Measurements from ENCODE around the gene CDC14B. TPM values are rescaled to one million over a fixed set of nuclear protein-coding genes. Genes with fewer than 3 reads are reported as not detected.

CDC14B gene
- total and polyA plus RNA-seq, 3 donors from 2014 or later: 33.1 to 44.0 (median 33.7) TPM

DNA sequence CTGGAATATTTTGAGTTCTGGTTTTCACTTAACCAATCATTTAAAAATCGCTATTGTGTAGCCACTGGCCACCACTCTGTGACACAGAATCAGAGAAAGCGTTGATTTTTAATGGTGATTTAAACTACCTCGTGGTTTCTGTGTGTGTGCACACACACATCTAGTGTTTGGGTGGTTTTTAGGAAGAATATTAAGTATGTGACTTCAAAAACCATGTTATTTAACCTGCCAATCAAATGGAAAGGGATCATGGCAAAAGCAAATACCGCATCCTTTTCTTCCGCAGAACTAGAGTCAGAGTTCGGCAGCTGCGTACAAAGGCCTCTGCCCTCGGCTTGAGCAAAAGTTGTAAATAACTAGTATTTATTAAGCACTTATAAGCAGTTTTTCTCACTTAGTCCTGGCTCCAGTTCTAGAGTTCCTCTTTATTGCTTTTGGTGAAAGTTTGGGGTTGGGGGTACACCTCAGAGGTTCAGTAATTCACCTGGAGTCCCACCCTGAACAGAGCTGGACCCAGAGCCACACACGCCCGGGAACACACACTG is 129.0 kb downstream of the CDC14B start:
- intact Hi-C loops (cut with DNase I; ENCODE audit: low total_unique reads): no loop called here
- Histone ChIP-seq H3K4me3 (no peak overlapping the region), H3K9me3 (no peaks in the 10 kb centered on the region), H3K27me3 (no peaks in the 10 kb centered on the region), H3K4me1 (peaks cover 19% of the 10 kb centered on the region), H3K36me3 (ENCODE audit: low read depth, missing control alignments) (no peaks in the 10 kb centered on the region), H3K27ac (no peak overlapping the region)
- DNase-seq: no peak
- 89 to 93% methylated on average over 8 to 10 of the region's 10 CpGs for WGBS, 2 donors
- TF ChIP-seq, protein P1, sequence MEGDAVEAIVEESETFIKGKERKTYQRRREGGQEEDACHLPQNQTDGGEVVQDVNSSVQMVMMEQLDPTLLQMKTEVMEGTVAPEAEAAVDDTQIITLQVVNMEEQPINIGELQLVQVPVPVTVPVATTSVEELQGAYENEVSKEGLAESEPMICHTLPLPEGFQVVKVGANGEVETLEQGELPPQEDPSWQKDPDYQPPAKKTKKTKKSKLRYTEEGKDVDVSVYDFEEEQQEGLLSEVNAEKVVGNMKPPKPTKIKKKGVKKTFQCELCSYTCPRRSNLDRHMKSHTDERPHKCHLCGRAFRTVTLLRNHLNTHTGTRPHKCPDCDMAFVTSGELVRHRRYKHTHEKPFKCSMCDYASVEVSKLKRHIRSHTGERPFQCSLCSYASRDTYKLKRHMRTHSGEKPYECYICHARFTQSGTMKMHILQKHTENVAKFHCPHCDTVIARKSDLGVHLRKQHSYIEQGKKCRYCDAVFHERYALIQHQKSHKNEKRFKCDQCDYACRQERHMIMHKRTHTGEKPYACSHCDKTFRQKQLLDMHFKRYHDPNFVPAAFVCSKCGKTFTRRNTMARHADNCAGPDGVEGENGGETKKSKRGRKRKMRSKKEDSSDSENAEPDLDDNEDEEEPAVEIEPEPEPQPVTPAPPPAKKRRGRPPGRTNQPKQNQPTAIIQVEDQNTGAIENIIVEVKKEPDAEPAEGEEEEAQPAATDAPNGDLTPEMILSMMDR (IDR thresholded peaks at IDR 0.05): no peak
- no peak for TF ChIP-seq POLR2A (IDR thresholded peaks at IDR 0.05)

DNA sequence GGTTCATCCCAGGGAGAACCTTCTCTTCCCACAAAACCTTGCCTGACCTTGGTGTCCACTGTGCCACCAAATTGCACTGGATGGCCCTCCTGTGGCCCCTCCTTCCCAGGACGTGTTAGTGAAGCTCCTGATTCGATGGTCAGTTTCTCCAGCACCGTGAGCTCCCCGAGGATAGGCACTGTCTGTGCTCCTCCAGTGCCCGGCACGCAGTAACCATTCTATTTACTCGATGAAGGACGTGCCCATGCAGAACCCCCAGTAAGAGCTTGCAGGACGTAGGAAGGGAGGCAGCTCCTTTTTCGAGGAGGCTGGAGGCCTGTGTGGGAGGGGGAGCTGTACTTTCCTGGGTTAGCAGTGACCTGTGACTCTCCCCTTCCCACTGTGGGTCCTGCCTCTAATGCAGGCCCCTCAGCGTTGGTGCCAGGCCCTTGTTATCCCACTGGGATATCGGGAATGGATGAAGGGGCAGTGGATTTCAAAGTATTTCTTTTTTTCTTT is 130.1 kb downstream of the CDC14B start:
- TF ChIP-seq, protein P1 (IDR thresholded peaks at IDR 0.05): no peak
- TF ChIP-seq POLR2A (IDR thresholded peaks at IDR 0.05): no peak
- intact Hi-C loops (cut with DNase I; ENCODE audit: low total_unique reads): no loop called here
- H3K9me3 ChIP-seq: no peaks in the 10 kb centered on the region
- H3K27me3 ChIP-seq: no peaks in the 10 kb centered on the region
- H3K36me3 ChIP-seq (ENCODE audit: low read depth, missing control alignments): no peaks in the 10 kb centered on the region
- no peak for DNase-seq
- peaks cover 19% of the 10 kb centered on the region for H3K4me1 ChIP-seq
- no peak overlapping the region for H3K4me3 ChIP-seq
- no peak overlapping the region for H3K27ac ChIP-seq
- WGBS, 2 donors: 91% methylated on average over 9 to 12 of the region's 12 CpGs

DNA sequence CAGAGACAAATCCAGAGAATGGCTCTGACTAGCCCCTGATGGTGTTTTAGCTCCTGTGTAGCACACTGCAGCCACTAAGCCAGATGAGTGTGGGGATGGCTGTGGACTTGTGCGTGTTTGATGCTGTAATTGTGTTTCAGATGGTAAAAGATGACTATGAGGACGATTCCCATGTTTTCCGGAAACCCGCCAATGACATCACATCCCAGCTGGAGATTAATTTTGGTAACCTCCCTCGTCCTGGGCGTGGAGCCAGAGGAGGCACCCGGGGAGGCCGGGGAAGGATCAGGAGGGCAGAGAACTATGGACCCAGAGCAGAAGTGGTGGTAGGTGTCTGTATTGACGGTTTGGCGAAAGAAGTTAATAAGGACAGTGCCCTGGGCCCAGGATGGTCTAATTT is 131.7 kb downstream of the CDC14B start:
- DNase-seq: no peak
- no peaks in the 10 kb centered on the region for H3K27me3 ChIP-seq
- H3K36me3 ChIP-seq (ENCODE audit: low read depth, missing control alignments): no peaks in the 10 kb centered on the region
- TF ChIP-seq, protein P1 (IDR thresholded peaks at IDR 0.05): no peak
- TF ChIP-seq POLR2A (IDR thresholded peaks at IDR 0.05): no peak
- 65 to 82% methylated on average over 10 of the region's 10 CpGs for whole genome bisulfite sequencing, 2 donors
- no peak overlapping the region for H3K4me3 ChIP-seq
- peaks cover 19% of the 10 kb centered on the region for H3K4me1 ChIP-seq
- H3K9me3 ChIP-seq: no peaks in the 10 kb centered on the region
- no peak overlapping the region for H3K27ac ChIP-seq
- intact Hi-C loops (cut with DNase I; ENCODE audit: low total_unique reads): no loop called here

DNA sequence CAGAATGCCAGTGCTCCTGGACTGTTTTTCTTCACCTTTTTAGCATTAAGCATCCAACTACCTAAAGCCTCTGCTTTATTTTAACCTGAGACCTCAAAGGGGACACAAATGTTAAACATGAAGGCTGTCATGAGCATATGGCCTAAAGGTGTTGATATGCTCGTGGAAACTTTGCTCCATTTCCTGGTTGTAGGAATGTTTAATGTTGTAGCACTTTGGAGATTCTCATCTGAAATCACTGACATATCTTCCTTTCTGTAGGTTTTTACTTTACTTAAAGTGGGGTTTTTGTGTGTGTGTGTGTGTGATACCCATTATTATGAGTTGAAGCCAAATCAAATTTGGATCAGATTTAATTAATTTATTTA is 132.6 kb downstream of the CDC14B start:
- DNase-seq: no peak
- TF ChIP-seq POLR2A (IDR thresholded peaks at IDR 0.05): no peak
- TF ChIP-seq, protein P1 (IDR thresholded peaks at IDR 0.05): no peak
- intact Hi-C loops (cut with DNase I; ENCODE audit: low total_unique reads): no loop called here
- no peaks in the 10 kb centered on the region for H3K27me3 ChIP-seq
- H3K9me3 ChIP-seq: no peaks in the 10 kb centered on the region
- WGBS, 2 donors: 59 to 64% methylated on average over 1 of the region's 1 CpG
- no peaks in the 10 kb centered on the region for H3K36me3 ChIP-seq (ENCODE audit: low read depth, missing control alignments)
- H3K27ac ChIP-seq: peak overlapping the region in 1 of 2 donors; percentile 55
- no peak overlapping the region for H3K4me3 ChIP-seq
- peaks cover 19% of the 10 kb centered on the region for H3K4me1 ChIP-seq

DNA sequence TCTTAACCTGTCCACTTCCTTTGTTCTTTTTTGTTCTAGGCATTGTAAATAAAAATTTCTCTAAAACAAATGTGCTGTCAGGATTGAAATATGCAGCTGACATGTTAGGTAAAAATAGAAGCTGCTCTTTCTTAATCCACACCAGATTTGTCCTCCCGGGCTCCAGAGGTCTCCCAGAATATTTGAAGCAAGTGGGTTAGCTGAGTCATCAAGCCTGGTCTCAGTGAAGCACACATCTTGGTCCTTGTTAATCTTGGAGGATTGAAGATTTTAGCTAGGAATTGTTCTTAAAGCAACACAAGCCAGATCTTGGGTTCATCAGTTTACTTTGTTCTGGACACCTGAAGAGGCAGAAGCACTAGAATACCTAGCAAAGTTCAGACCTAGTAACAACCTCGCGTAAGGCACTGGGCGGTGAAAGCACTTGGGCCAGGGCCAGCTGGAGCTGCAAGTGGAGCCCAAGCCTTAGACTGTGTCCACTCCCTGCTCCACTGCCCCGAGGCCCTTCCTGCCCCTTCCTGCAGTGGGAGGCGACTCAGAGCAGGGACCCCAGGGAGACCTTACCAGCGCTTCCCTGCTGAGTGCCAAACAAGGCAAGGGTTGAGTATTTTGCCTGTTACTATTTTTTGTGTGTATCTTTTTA is 133.1 kb downstream of the CDC14B start:
- intact Hi-C loops (cut with DNase I; ENCODE audit: low total_unique reads): no loop called here
- peak; percentile 71 for DNase-seq
- no peaks in the 10 kb centered on the region for H3K27me3 ChIP-seq
- no peaks in the 10 kb centered on the region for H3K36me3 ChIP-seq (ENCODE audit: low read depth, missing control alignments)
- H3K9me3 ChIP-seq: no peaks in the 10 kb centered on the region
- WGBS, 2 donors: 28 to 59% methylated on average over 7 of the region's 7 CpGs
- peak overlapping the region; percentile 40 to 55 for H3K27ac ChIP-seq
- peaks cover 19% of the 10 kb centered on the region for H3K4me1 ChIP-seq
- TF ChIP-seq, protein P1 (IDR thresholded peaks at IDR 0.05): no peak
- no peak for TF ChIP-seq POLR2A (IDR thresholded peaks at IDR 0.05)
- H3K4me3 ChIP-seq: no peak overlapping the region
